HG02938 (cell line): ENCODE data around the gene HEMGN.
"Not testable (repeated sequence)": the region's sequence is repeated elsewhere in the genome, so short reads cannot be mapped to it uniquely, and the experiment has no call there.

Source experiments
- ATAC-seq: cut with Tn5 transposase; IDR thresholded peaks from one replicate; pipeline ENCODE4 v1.9.1; 2021; ENCODE audit warnings: mild to moderate bottlenecking, moderate library complexity; ENCODE audit not compliant: unreplicated experiment

HEMGN gene

GRCh38 chr9:97966493-97966892, 28.5 kb upstream of the HEMGN start:
- no peak for ATAC-seq

- ATAC-seq: no peak
Measured at GRCh38 chr9:97964901-97965300, 26.9 kb upstream of the HEMGN start.

- ATAC-seq: no peak
Measured at GRCh38 chr9:97963232-97963631, 25.3 kb upstream of the HEMGN start.

- no peak for ATAC-seq
Measured at GRCh38 chr9:97962575-97962974, 24.6 kb upstream of the HEMGN start.

GRCh38 chr9:97962136-97962535, 24.2 kb upstream of the HEMGN start:
- no peak for ATAC-seq

GRCh38 chr9:97961361-97961760, 23.4 kb upstream of the HEMGN start:
- no peak for ATAC-seq

GRCh38 chr9:97960678-97961328, 22.8 kb upstream of the HEMGN start:
- not testable (repeated sequence) for ATAC-seq

- ATAC-seq: no peak
Measured at GRCh38 chr9:97959585-97959984, 21.6 kb upstream of the HEMGN start.

GRCh38 chr9:97958812-97959511, 21.0 kb upstream of the HEMGN start:
- ATAC-seq: no peak

- no peak for ATAC-seq
Measured at GRCh38 chr9:97956331-97956730, 18.4 kb upstream of the HEMGN start.

- peak; percentile 76 for ATAC-seq
Measured at GRCh38 chr9:97954550-97954989, 16.6 kb upstream of the HEMGN start.

- ATAC-seq: not testable (repeated sequence)
Measured at GRCh38 chr9:97950873-97951272, 12.9 kb upstream of the HEMGN start.

GRCh38 chr9:97947094-97947493, 9.1 kb upstream of the HEMGN start:
- ATAC-seq: not testable (repeated sequence)

GRCh38 chr9:97945470-97945869, 7.5 kb upstream of the HEMGN start:
- not testable (repeated sequence) for ATAC-seq

GRCh38 chr9:97944612-97945011, 6.6 kb upstream of the HEMGN start:
- ATAC-seq: no peak

GRCh38 chr9:97943308-97943855, 5.4 kb upstream of the HEMGN start:
- ATAC-seq: no peak

- ATAC-seq: no peak
Measured at GRCh38 chr9:97941323-97941722, 3.4 kb upstream of the HEMGN start.

GRCh38 chr9:97940741-97941140, 2.8 kb upstream of the HEMGN start:
- ATAC-seq: no peak

- ATAC-seq: no peak
Measured at GRCh38 chr9:97940233-97940632, 2.3 kb upstream of the HEMGN start.

GRCh38 chr9:97936998-97937397, 974 bp downstream of the HEMGN start:
- ATAC-seq: no peak

GRCh38 chr9:97935276-97935675, 2.7 kb downstream of the HEMGN start:
- ATAC-seq: no peak
